ENCODE data around the gene KCNK4.
"Not testable (repeated sequence)": the region's sequence is repeated elsewhere in the genome, so short reads cannot be mapped to it uniquely, and the experiment has no call there.

- TF ChIP-seq, protein P1, sequence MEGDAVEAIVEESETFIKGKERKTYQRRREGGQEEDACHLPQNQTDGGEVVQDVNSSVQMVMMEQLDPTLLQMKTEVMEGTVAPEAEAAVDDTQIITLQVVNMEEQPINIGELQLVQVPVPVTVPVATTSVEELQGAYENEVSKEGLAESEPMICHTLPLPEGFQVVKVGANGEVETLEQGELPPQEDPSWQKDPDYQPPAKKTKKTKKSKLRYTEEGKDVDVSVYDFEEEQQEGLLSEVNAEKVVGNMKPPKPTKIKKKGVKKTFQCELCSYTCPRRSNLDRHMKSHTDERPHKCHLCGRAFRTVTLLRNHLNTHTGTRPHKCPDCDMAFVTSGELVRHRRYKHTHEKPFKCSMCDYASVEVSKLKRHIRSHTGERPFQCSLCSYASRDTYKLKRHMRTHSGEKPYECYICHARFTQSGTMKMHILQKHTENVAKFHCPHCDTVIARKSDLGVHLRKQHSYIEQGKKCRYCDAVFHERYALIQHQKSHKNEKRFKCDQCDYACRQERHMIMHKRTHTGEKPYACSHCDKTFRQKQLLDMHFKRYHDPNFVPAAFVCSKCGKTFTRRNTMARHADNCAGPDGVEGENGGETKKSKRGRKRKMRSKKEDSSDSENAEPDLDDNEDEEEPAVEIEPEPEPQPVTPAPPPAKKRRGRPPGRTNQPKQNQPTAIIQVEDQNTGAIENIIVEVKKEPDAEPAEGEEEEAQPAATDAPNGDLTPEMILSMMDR (IDR thresholded peaks at IDR 0.05) = not testable (repeated sequence)
- TF ChIP-seq POLR2A (IDR thresholded peaks at IDR 0.05) = not testable (repeated sequence)
Measured at GRCh38 chr11:64246621-64246870, 44.6 kb upstream of the KCNK4 start.
